Neural progenitor cell (in vitro differentiated cells): ENCODE measurements around the gene C22orf31.

Experiments
- CTCF ChIP-seq: fragments of 200-600 bp; sonication (generic); IDR thresholded peaks from 2 replicates; pipeline ENCODE4 v1.5.1; 2017; ENCODE audit warnings: antibody characterized with exemption, mild to moderate bottlenecking
- EZH2phosphoT487 ChIP-seq: fragments of 200-600 bp; sonication (generic); IDR thresholded peaks from 2 replicates; pipeline ENCODE4 v1.6.1; 2017; ENCODE audit warnings: antibody characterized with exemption

DNA sequence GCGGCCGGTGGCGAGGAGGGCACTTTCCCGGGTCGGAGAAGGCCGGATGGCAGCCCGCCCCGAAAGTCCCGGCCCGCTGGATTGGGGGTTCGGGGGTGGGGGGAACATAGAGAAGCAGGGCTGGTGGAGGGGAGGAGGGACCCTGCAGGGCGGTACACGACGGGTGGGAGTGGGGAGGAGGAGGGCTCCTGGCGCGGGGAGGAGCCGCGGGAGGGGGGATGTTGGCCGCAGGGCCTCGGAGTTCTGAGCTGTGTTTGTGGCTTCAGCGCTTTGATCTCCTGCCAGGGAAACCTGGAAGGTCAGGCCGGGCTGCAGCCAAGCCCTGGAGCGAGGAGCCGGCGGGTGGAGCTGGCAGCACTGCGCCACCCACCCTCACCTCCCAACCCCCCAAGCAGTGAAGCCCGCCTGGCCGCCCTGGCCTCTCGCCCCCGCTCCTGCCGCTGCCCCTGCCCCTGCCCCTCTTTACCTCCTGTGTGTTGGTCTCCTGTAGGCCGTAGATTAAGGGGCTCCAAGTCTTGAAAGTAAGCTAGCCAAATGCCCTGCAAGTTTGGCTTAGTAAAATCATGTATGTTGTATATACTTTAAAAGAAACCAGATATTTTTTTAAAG is 30.9 kb downstream of the C22orf31 start:
- TF ChIP-seq CTCF: no peak
- TF ChIP-seq EZH2phosphoT487: no peak
